GM12892 (cell line): Measurements from ENCODE around the gene PRRG3.

ENCODE experiments used
- DNase-seq: peaks from one replicate; pipeline ENCODE4 v3.0.0; 2011; ENCODE audit not compliant: insufficient read length
- FAIRE-seq: peaks from 2 replicates; lab custom pipeline; 2011; peaks lifted over from hg19 to GRCh38; lab: Jason Lieb, UNC
- POLR2A ChIP-seq: IDR thresholded peaks from 2 replicates; pipeline ENCODE4 v1.6.1; 2011; ENCODE audit warnings: low read depth, low read length, control low read depth
- POLR2AphosphoS5 ChIP-seq: IDR thresholded peaks from 2 replicates; pipeline ENCODE4 v1.6.1; 2011; ENCODE audit warnings: low read depth, low read length, control low read depth
- TAF1 ChIP-seq: IDR thresholded peaks from 2 replicates; pipeline ENCODE4 v1.6.1; 2011; ENCODE audit warnings: low read depth, mild to moderate bottlenecking, control low read depth, low read length, borderline replicate concordance

The PRRG3 gene

GRCh38 chrX:151753313-151754046, 58.2 kb downstream of the PRRG3 start:
- DNase-seq, result peak; percentile 54

GRCh38 chrX:151754047-151754429, 58.8 kb downstream of the PRRG3 start:
- FAIRE-seq, result no peak
- DNase-seq, result no peak
- TF ChIP-seq POLR2AphosphoS5 (no peak), TAF1 (no peak), POLR2A (no peak)

More at GRCh38 chrX:151753313-151754046, 58.2 kb downstream of the PRRG3 start:
- no peak for TF ChIP-seq TAF1
- TF ChIP-seq POLR2A, result no peak
- no peak for TF ChIP-seq POLR2AphosphoS5
- FAIRE-seq, result peak; percentile 79

- TF ChIP-seq POLR2A (no peak), POLR2AphosphoS5 (no peak), TAF1 (no peak)
- FAIRE-seq, result no peak
- DNase-seq, result no peak
Observed at GRCh38 chrX:151754641-151755215, 59.5 kb downstream of the PRRG3 start.
